SK-N-SH (cell line): ENCODE results near the gene PPP1R3D.

Experiments used
- CTCF ChIP-seq: fragments of 200-600 bp; sonication (generic); IDR thresholded peaks from 2 replicates; pipeline ENCODE4 v1.6.1; 2017; ENCODE audit warnings: antibody characterized with exemption, mild to moderate bottlenecking, moderate library complexity
- RCOR1 ChIP-seq: fragments of 150-350 bp; IDR thresholded peaks from 2 replicates; pipeline ENCODE4 v1.6.1; 2017; ENCODE audit warnings: antibody characterized with exemption, low read length
- YY1 ChIP-seq: IDR thresholded peaks from 2 replicates; pipeline ENCODE4 v1.4.0; 2012; ENCODE audit warnings: low read depth, mild to moderate bottlenecking

GRCh38 chr20:59966428-59966827 is 26.3 kb upstream of the PPP1R3D start:
- TF ChIP-seq CTCF, result no peak
- no peak for TF ChIP-seq RCOR1
- TF ChIP-seq YY1, result no peak
